Liver (tissue), 9 donors: ENCODE data around the gene PSEN2. TPM values are rescaled to one million over a fixed set of nuclear protein-coding genes. Genes with fewer than 3 reads are reported as not detected.

ENCODE experiments used
- DNase-seq: peaks from one replicate; pipeline ENCODE4 v3.0.0-alpha.2; 2017; ENCODE audit warnings: low spot score
- H3K27ac ChIP-seq, 2 donors: one replicate each; pipeline ENCODE4 v1.7.0; 2013; ENCODE audit warnings: inconsistent platforms in 2 of 2, low read length in 2 of 2, control low read depth in 1 of 2, low read depth in 1 of 2, mild to moderate bottlenecking in 1 of 2
- H3K27me3 ChIP-seq, 4 donors: one replicate each; pipeline versions ENCODE4 v1.6.1 to v1.7.0; 2013; ENCODE audit warnings: low read length in 3 of 4, inconsistent platforms in 1 of 4, mild to moderate bottlenecking in 1 of 4, moderate library complexity in 1 of 4; ENCODE audit not compliant: control insufficient read depth in 4 of 4, insufficient read depth in 4 of 4
- H3K36me3 ChIP-seq, 4 donors: one replicate each; pipeline versions ENCODE4 v1.6.1 to v1.7.0; 2013; ENCODE audit warnings: low read length in 3 of 4, mild to moderate bottlenecking in 3 of 4, low read depth in 1 of 4, moderate library complexity in 1 of 4; ENCODE audit not compliant: control insufficient read depth in 4 of 4, insufficient read depth in 3 of 4
- H3K4me1 ChIP-seq, 4 donors: one replicate each; pipeline versions ENCODE4 v1.6.1 to v1.7.0; 2013; ENCODE audit warnings: low read length in 3 of 4, mild to moderate bottlenecking in 3 of 4, moderate library complexity in 1 of 4; ENCODE audit not compliant: control insufficient read depth in 4 of 4, insufficient read depth in 4 of 4
- H3K4me3 ChIP-seq, 3 donors: one replicate each; pipeline versions ENCODE4 v1.6.1 to v1.7.0; 2013; ENCODE audit warnings: low read length in 3 of 3, control low read depth in 1 of 3, low read depth in 1 of 3, mild to moderate bottlenecking in 1 of 3
- H3K9ac ChIP-seq, 2 donors: one replicate each; pipeline ENCODE4 v1.7.0; 2013; ENCODE audit warnings: low read length in 2 of 2, mild to moderate bottlenecking in 2 of 2, moderate library complexity in 2 of 2, control low read depth in 1 of 2, low read depth in 1 of 2
- H3K9me3 ChIP-seq, 4 donors: one replicate each; pipeline versions ENCODE4 v1.6.1 to v1.7.0; 2013; ENCODE audit warnings: low read length in 3 of 4; ENCODE audit not compliant: control insufficient read depth in 4 of 4
- ATF3 ChIP-seq: IDR thresholded peaks from 2 replicates; pipeline ENCODE4 v1.6.1; 2016; ENCODE audit warnings: antibody characterized with exemption
- CTCF ChIP-seq: fragments of 150-350 bp; IDR thresholded peaks from 2 replicates; pipeline ENCODE4 v1.5.1; 2017; ENCODE audit warnings: improper control_type of control experiment, low read depth, low read length; ENCODE audit not compliant: missing input control
- EGR1 ChIP-seq, 2 donors: IDR thresholded peaks; 2 replicates each; pipeline ENCODE4 v1.6.1; 2016 to 2018; ENCODE audit warnings: antibody characterized with exemption in 2 of 2, low read depth in 2 of 2
- FOXA1 ChIP-seq: IDR thresholded peaks from 2 replicates; pipeline ENCODE4 v1.6.1; 2016; ENCODE audit warnings: antibody characterized with exemption
- HNF4A ChIP-seq, 2 donors: conservative IDR thresholded peaks; 2 replicates each; pipeline ENCODE4 v1.6.1; 2016; ENCODE audit warnings: antibody characterized with exemption in 2 of 2, mild to moderate bottlenecking in 2 of 2
- JUND ChIP-seq, 2 donors: IDR thresholded peaks; 2 replicates each; pipeline ENCODE4 v1.6.1; 2016; ENCODE audit warnings: antibody characterized with exemption in 2 of 2
- MAX ChIP-seq: IDR thresholded peaks from 2 replicates; pipeline ENCODE4 v1.6.1; 2016; ENCODE audit warnings: antibody characterized with exemption
- NR2F2 ChIP-seq: IDR thresholded peaks from 2 replicates; pipeline ENCODE4 v1.6.1; 2016; ENCODE audit warnings: antibody characterized with exemption
- RAD21 ChIP-seq, 2 donors: IDR thresholded peaks; 2 replicates each; pipeline ENCODE4 v1.6.1; 2016; ENCODE audit warnings: antibody characterized with exemption in 2 of 2, mild to moderate bottlenecking in 2 of 2
- RXRA ChIP-seq, 2 donors: IDR thresholded peaks; 2 replicates each; pipeline ENCODE4 v1.6.1; 2017 to 2018; ENCODE audit warnings: antibody characterized with exemption in 2 of 2, mild to moderate bottlenecking in 1 of 2
- YY1 ChIP-seq: IDR thresholded peaks from 2 replicates; pipeline ENCODE4 v1.6.1; 2016; ENCODE audit warnings: antibody characterized with exemption, mild to moderate bottlenecking
- ZBTB33 ChIP-seq: IDR thresholded peaks from 2 replicates; pipeline ENCODE4 v1.6.1; 2016; ENCODE audit warnings: antibody characterized with exemption
- WGBS: extraction: QIAGEN DNeasy Blood & Tissue Kit; methylation state at CpG from one replicate; pipeline ENCODE4 v1.1.7; 2013; 5-methylcytosine and 5-hydroxymethylcytosine counted together
- polyA plus RNA-seq, 2 donors: library from polyadenylated mRNA; stranded (reverse) in 1 of 2; unstranded in 1 of 2; fragments of 200-250 nt in 1 of 2; fragments of >200 nt in 1 of 2; fragmentation: Nextera tagmentation in 1 of 2; extraction: Ambion mirVana in 1 of 2; gene quantifications; one replicate each; pipeline versions ENCODE4 v1.2.1 to v1.2.3, GENCODE V29; 2013 to 2015
- total RNA-seq, 2 donors: library from RNA; depleted of rRNA; stranded (reverse); fragments of >200 nt; gene quantifications; one replicate each; pipeline ENCODE4 v1.2.3, GENCODE V29; 2014
- donor health status: healthy.
- donor health status: healthy.
- donor health status: healthy.
- donor health status: healthy.
- donor health status: healthy.

The PSEN2 gene
- total and polyA plus RNA-seq, 4 donors, result 6.9 to 19.0 (median 10.8) TPM

GRCh38 chr1:226912587-226913176 is 42.3 kb downstream of the PSEN2 start:
- DNase-seq, result peak; percentile 68
- H3K9me3 ChIP-seq, result no peaks in the 10 kb centered on the region
- H3K27me3 ChIP-seq, result no peaks in the 10 kb centered on the region
- WGBS, result 30% methylated on average over 13 of the region's 13 CpGs
- no peak overlapping the region for H3K27ac ChIP-seq
- H3K4me1 ChIP-seq, result peaks cover 0 to 6% (median 0%) of the 10 kb centered on the region in 4 donors
- peak; percentile 74 for TF ChIP-seq CTCF
- no peak for TF ChIP-seq ATF3
- TF ChIP-seq RAD21 (IDR thresholded peaks at IDR 0.05), result peak; percentile 98 to 99
- TF ChIP-seq FOXA1, result no peak
- no peak for TF ChIP-seq ZBTB33
- TF ChIP-seq RXRA (IDR thresholded peaks at IDR 0.05), result no peak
- TF ChIP-seq HNF4A (conservative IDR thresholded peaks at IDR 0.05), result no peak
- no peak for TF ChIP-seq MAX
- peak; percentile 85 for TF ChIP-seq YY1
- no peak overlapping the region for H3K4me3 ChIP-seq
- H3K36me3 ChIP-seq, result no peaks in the 10 kb centered on the region
- H3K9ac ChIP-seq, result no peak overlapping the region

- TF ChIP-seq JUND (IDR thresholded peaks at IDR 0.05), result no peak
- no peak for TF ChIP-seq ZBTB33
- TF ChIP-seq MAX, result no peak
- no peak for TF ChIP-seq CTCF
- no peak for TF ChIP-seq EGR1 (IDR thresholded peaks at IDR 0.05; ENCODE audit: low read depth in 2 of 2)
- TF ChIP-seq ATF3, result no peak
- TF ChIP-seq RXRA (IDR thresholded peaks at IDR 0.05), result no peak
- no peak for TF ChIP-seq NR2F2
- 88% methylated on average over 3 of the region's 3 CpGs for WGBS
- H3K9me3 ChIP-seq, result no peaks in the 10 kb centered on the region
- H3K4me3 ChIP-seq, result no peak overlapping the region
- no peak for DNase-seq
- H3K9ac ChIP-seq, result no peak overlapping the region
- H3K4me1 ChIP-seq, result peaks cover 0 to 11% (median 5%) of the 10 kb centered on the region in 4 donors
- H3K27ac ChIP-seq, result no peak overlapping the region
- no peaks in the 10 kb centered on the region for H3K27me3 ChIP-seq
- H3K36me3 ChIP-seq, result no peaks in the 10 kb centered on the region
These were observed 45.2 kb downstream of the PSEN2 start for GRCh38 chr1:226915672-226915995.
